GM23338 (cell line): Measurements from ENCODE around the gene VLDLR. TPM values are rescaled to one million over a fixed set of nuclear protein-coding genes. Genes with fewer than 3 reads are reported as not detected.

ENCODE experiments used
- ATAC-seq: fragments of 200-7000 bp; cut with Tn5 transposase; 3 replicates; pipeline ENCODE4 v1.9.1; 2020
- DNase-seq: peaks from one replicate; pipeline ENCODE4 v3.0.0-alpha.2; 2015; ENCODE audit warnings: low spot score
- H2AFZ ChIP-seq: fragments of 200-600 bp; sonication (generic); 2 replicates; pipeline ENCODE4 v1.8.0; 2016; ENCODE audit warnings: antibody characterized with exemption, mild to moderate bottlenecking, moderate library complexity
- H3F3A ChIP-seq: fragments of 200-600 bp; sonication (generic); replicated peaks from 2 replicates; pipeline ENCODE4 v1.8.0; 2017; ENCODE audit warnings: antibody characterized with exemption, mixed run types, low read depth
- H3K27ac ChIP-seq: fragments of 200-600 bp; sonication (generic); 2 replicates; pipeline ENCODE4 v1.6.1; 2016; ENCODE audit warnings: low read depth
- H3K27me3 ChIP-seq: fragments of 200-600 bp; sonication (generic); 2 replicates; pipeline ENCODE4 v1.8.0; 2016; ENCODE audit warnings: mild to moderate bottlenecking, mixed run types, moderate library complexity; ENCODE audit not compliant: insufficient read depth
- H3K36me3 ChIP-seq: fragments of 200-600 bp; sonication (generic); 2 replicates; pipeline ENCODE4 v1.8.0; 2016; ENCODE audit warnings: mild to moderate bottlenecking; ENCODE audit not compliant: insufficient read depth
- H3K4me1 ChIP-seq: fragments of 200-600 bp; sonication (generic); 2 replicates; pipeline ENCODE4 v1.8.0; 2016; ENCODE audit warnings: mild to moderate bottlenecking, moderate library complexity; ENCODE audit not compliant: insufficient read depth
- H3K4me2 ChIP-seq: fragments of 200-600 bp; sonication (generic); 2 replicates; pipeline ENCODE4 v1.7.1; 2017; ENCODE audit warnings: mixed run types
- H3K4me3 ChIP-seq: fragments of 200-600 bp; sonication (generic); 2 replicates; pipeline ENCODE4 v1.6.1; 2016; ENCODE audit warnings: mixed run types
- H3K79me2 ChIP-seq: fragments of 200-600 bp; sonication (generic); replicated peaks from 2 replicates; pipeline ENCODE4 v1.8.0; 2017; ENCODE audit warnings: mild to moderate bottlenecking; ENCODE audit not compliant: insufficient read depth
- H3K9me2 ChIP-seq: fragments of 200-600 bp; sonication (generic); 2 replicates; pipeline ENCODE4 v1.8.0; 2017; ENCODE audit not compliant: insufficient read depth
- H4K20me1 ChIP-seq: fragments of 200-600 bp; sonication (generic); replicated peaks from 2 replicates; pipeline ENCODE4 v1.8.0; 2017; ENCODE audit warnings: mild to moderate bottlenecking; ENCODE audit not compliant: insufficient read depth
- H3K27ac Mint-ChIP-seq: 2 replicates; pipeline ENCODE4 v1.8.0; 2020; ENCODE audit warnings: inconsistent platforms, mild to moderate bottlenecking, moderate library complexity, mixed read lengths
- H3K27me3 Mint-ChIP-seq: 3 replicates; pipeline ENCODE4 v1.8.0; 2022; ENCODE audit warnings: low read depth, mild to moderate bottlenecking, moderate library complexity, mixed read lengths, inconsistent platforms; ENCODE audit not compliant: insufficient read depth, poor library complexity
- H3K36me3 Mint-ChIP-seq: 3 replicates; pipeline ENCODE4 v1.8.0; 2021; ENCODE audit warnings: low read depth, mild to moderate bottlenecking, inconsistent platforms, moderate library complexity, mixed read lengths
- H3K4me1 Mint-ChIP-seq: 3 replicates; pipeline ENCODE4 v1.8.0; 2020; ENCODE audit warnings: mild to moderate bottlenecking, inconsistent platforms, mixed read lengths
- H3K4me3 Mint-ChIP-seq: 3 replicates; pipeline ENCODE4 v1.8.0; 2021; ENCODE audit warnings: moderate library complexity, mild to moderate bottlenecking, inconsistent platforms, mixed read lengths
- H3K9me3 Mint-ChIP-seq: 3 replicates; pipeline ENCODE4 v1.8.0; 2020; ENCODE audit warnings: moderate library complexity, mild to moderate bottlenecking, inconsistent platforms, mixed read lengths
- EZH2phosphoT487 ChIP-seq: fragments of 200-600 bp; sonication (generic); IDR thresholded peaks from one replicate; pipeline ENCODE4 v1.8.1; 2018; ENCODE audit warnings: antibody characterized with exemption; ENCODE audit not compliant: unreplicated experiment
- JUNB ChIP-seq: IDR thresholded peaks from one replicate; pipeline ENCODE4 v1.6.1; 2016; ENCODE audit warnings: antibody characterized with exemption; ENCODE audit not compliant: unreplicated experiment
- NANOG ChIP-seq: IDR thresholded peaks from 2 replicates; pipeline ENCODE4 v1.6.1; 2016; ENCODE audit warnings: antibody characterized with exemption, borderline replicate concordance
- POLR2AphosphoS5 ChIP-seq: IDR thresholded peaks from 2 replicates; pipeline ENCODE4 v1.6.1; 2016; ENCODE audit warnings: antibody characterized with exemption, low read depth
- STAT1 ChIP-seq: IDR thresholded peaks from one replicate; pipeline ENCODE4 v1.6.1; 2016; ENCODE audit warnings: antibody characterized with exemption; ENCODE audit not compliant: unreplicated experiment
- ZNF114 ChIP-seq: fragments of 250-450 bp; sonication (Bioruptor Pico); IDR thresholded peaks from 2 replicates; pipeline ENCODE4 v1.5.0; 2020; ENCODE audit warnings: mild to moderate bottlenecking, moderate library complexity
- polyA plus RNA-seq: library from polyadenylated mRNA; unstranded; fragments of >200 nt; fragmentation: Nextera tagmentation; extraction: Ambion mirVana; gene quantifications from 2 replicates; pipeline ENCODE4 v1.2.1, GENCODE V29; 2016
- total RNA-seq: library from RNA; depleted of rRNA; stranded (reverse); fragments of >200 nt; shearing (Covaris generic); gene quantifications from 2 replicates; pipeline ENCODE4 v1.2.3, GENCODE V29; 2014
- TF ChIP-seq, protein P1 (sequence below): IDR thresholded peaks from 2 replicates; pipeline ENCODE4 v1.6.1; 2016; ENCODE audit warnings: antibody characterized with exemption
- TF ChIP-seq, protein P2 (sequence below): fragments of 250-450 bp; sonication (Bioruptor Pico); IDR thresholded peaks from 2 replicates; pipeline ENCODE4 v1.5.0; 2020; ENCODE audit warnings: mild to moderate bottlenecking, moderate library complexity
- TF ChIP-seq, protein P3 (sequence below), 2 experiments: fragments of 200-600 bp in 1 of 2; sonication (generic) in 1 of 2; conservative IDR thresholded peaks; 2 replicates each; pipeline versions ENCODE4 v1.5.1 to v1.6.1; 2016 to 2017; ENCODE audit warnings: antibody characterized with exemption in 2 of 2, low read depth in 2 of 2, mild to moderate bottlenecking in 2 of 2, moderate library complexity in 1 of 2

Gene VLDLR
- total and polyA plus RNA-seq, 2 experiments from 2014 or later, result 14.9 to 49.8 TPM

DNA sequence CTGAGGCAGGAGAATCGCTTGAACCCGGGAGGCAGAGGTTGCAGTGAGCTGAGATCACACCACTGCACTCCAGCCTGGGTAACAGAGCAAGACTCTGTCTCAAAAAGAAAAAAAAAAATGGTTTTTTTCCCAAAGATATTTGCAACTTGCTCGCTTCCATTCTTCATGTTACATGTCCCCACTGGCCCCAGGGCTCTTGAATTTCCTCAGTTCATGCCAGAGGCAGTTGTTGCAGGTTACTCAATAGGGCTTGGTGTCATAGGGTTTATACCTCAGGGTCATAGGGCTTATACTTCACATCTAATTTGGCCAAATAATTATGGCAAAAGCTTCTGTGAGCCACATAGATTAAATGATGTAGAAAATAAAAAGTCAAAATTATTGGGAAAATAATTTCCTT lies 51.6 kb downstream of the VLDLR start:
- Histone ChIP-seq H3K36me3 (no peaks in the 10 kb centered on the region), H3K27me3 (no peaks in the 10 kb centered on the region), H4K20me1 (no peaks in the 10 kb centered on the region), H3K4me3 (no peak overlapping the region), H3K4me1 (peaks cover 15% of the 10 kb centered on the region), H2AFZ (no peak overlapping the region), H3K79me2 (no peaks in the 10 kb centered on the region), H3F3A (no peaks in the 10 kb centered on the region), H3K9me2 (no peaks in the 10 kb centered on the region), H3K27ac (no peak overlapping the region), H3K4me2 (no peak overlapping the region)
- no peak for TF ChIP-seq STAT1
- TF ChIP-seq, protein P1, sequence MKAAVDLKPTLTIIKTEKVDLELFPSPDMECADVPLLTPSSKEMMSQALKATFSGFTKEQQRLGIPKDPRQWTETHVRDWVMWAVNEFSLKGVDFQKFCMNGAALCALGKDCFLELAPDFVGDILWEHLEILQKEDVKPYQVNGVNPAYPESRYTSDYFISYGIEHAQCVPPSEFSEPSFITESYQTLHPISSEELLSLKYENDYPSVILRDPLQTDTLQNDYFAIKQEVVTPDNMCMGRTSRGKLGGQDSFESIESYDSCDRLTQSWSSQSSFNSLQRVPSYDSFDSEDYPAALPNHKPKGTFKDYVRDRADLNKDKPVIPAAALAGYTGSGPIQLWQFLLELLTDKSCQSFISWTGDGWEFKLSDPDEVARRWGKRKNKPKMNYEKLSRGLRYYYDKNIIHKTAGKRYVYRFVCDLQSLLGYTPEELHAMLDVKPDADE, result no peak
- no peak overlapping the region for H3K4me3 Mint-ChIP-seq
- no peak for DNase-seq
- peaks cover 9% of the 10 kb centered on the region for H3K4me1 Mint-ChIP-seq
- H3K36me3 Mint-ChIP-seq, result no peaks in the 10 kb centered on the region
- ATAC-seq, result no peak
- no peaks in the 10 kb centered on the region for H3K27me3 Mint-ChIP-seq
- H3K27ac Mint-ChIP-seq, result no peak overlapping the region
- no peaks in the 10 kb centered on the region for H3K9me3 Mint-ChIP-seq

DNA sequence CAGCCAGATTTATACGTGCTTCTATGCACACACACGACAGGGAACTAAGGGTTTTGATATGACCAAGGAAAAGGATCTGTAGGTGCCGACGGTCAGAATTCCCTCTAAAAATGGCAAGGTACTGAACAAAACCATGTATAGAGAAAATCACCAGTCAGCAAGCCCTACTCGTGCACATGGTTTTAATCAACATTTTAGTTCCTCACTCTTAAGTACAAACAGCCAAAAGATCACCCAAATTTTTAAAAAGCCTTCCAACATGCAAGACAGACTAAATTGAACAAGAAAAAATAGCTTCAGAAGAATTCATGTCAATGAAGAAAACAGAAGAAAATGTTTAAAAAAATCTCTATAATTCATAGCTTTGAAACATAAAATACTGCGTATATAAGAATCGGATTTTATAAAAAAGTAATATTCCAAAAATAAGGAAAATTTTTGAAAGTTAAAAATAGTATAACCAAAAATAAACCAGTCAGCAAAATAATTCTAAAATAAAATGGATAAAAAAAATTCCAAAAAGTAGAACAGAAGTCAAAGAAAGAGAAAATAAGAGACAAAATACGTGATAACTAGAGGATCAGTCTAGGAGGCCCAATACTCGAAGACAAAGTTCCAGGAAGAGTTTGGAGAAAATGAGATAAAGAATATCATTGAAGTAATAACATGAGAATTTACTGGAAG lies 52.7 kb downstream of the VLDLR start:
- Histone ChIP-seq H3K27me3 (no peaks in the 10 kb centered on the region), H3K79me2 (no peaks in the 10 kb centered on the region), H3K4me1 (peaks cover 21% of the 10 kb centered on the region), H3K4me2 (no peak overlapping the region), H2AFZ (no peak overlapping the region), H3K27ac (no peak overlapping the region), H3K4me3 (no peak overlapping the region), H3F3A (no peaks in the 10 kb centered on the region), H3K36me3 (no peaks in the 10 kb centered on the region), H3K9me2 (no peaks in the 10 kb centered on the region), H4K20me1 (no peaks in the 10 kb centered on the region)
- Mint-ChIP-seq H3K4me3 (no peak overlapping the region), H3K9me3 (no peaks in the 10 kb centered on the region), H3K36me3 (no peaks in the 10 kb centered on the region), H3K27me3 (no peaks in the 10 kb centered on the region), H3K27ac (no peak overlapping the region), H3K4me1 (peaks cover 16% of the 10 kb centered on the region)
- ATAC-seq, result no peak
- DNase-seq, result no peak
- TF ChIP-seq EZH2phosphoT487 (no peak), POLR2AphosphoS5 (no peak), ZNF114 (CRISPR knock-in tag) (no peak), NANOG (no peak), STAT1 (no peak), JUNB (no peak)
- TF ChIP-seq, protein P1, result no peak
- TF ChIP-seq, protein P2, sequence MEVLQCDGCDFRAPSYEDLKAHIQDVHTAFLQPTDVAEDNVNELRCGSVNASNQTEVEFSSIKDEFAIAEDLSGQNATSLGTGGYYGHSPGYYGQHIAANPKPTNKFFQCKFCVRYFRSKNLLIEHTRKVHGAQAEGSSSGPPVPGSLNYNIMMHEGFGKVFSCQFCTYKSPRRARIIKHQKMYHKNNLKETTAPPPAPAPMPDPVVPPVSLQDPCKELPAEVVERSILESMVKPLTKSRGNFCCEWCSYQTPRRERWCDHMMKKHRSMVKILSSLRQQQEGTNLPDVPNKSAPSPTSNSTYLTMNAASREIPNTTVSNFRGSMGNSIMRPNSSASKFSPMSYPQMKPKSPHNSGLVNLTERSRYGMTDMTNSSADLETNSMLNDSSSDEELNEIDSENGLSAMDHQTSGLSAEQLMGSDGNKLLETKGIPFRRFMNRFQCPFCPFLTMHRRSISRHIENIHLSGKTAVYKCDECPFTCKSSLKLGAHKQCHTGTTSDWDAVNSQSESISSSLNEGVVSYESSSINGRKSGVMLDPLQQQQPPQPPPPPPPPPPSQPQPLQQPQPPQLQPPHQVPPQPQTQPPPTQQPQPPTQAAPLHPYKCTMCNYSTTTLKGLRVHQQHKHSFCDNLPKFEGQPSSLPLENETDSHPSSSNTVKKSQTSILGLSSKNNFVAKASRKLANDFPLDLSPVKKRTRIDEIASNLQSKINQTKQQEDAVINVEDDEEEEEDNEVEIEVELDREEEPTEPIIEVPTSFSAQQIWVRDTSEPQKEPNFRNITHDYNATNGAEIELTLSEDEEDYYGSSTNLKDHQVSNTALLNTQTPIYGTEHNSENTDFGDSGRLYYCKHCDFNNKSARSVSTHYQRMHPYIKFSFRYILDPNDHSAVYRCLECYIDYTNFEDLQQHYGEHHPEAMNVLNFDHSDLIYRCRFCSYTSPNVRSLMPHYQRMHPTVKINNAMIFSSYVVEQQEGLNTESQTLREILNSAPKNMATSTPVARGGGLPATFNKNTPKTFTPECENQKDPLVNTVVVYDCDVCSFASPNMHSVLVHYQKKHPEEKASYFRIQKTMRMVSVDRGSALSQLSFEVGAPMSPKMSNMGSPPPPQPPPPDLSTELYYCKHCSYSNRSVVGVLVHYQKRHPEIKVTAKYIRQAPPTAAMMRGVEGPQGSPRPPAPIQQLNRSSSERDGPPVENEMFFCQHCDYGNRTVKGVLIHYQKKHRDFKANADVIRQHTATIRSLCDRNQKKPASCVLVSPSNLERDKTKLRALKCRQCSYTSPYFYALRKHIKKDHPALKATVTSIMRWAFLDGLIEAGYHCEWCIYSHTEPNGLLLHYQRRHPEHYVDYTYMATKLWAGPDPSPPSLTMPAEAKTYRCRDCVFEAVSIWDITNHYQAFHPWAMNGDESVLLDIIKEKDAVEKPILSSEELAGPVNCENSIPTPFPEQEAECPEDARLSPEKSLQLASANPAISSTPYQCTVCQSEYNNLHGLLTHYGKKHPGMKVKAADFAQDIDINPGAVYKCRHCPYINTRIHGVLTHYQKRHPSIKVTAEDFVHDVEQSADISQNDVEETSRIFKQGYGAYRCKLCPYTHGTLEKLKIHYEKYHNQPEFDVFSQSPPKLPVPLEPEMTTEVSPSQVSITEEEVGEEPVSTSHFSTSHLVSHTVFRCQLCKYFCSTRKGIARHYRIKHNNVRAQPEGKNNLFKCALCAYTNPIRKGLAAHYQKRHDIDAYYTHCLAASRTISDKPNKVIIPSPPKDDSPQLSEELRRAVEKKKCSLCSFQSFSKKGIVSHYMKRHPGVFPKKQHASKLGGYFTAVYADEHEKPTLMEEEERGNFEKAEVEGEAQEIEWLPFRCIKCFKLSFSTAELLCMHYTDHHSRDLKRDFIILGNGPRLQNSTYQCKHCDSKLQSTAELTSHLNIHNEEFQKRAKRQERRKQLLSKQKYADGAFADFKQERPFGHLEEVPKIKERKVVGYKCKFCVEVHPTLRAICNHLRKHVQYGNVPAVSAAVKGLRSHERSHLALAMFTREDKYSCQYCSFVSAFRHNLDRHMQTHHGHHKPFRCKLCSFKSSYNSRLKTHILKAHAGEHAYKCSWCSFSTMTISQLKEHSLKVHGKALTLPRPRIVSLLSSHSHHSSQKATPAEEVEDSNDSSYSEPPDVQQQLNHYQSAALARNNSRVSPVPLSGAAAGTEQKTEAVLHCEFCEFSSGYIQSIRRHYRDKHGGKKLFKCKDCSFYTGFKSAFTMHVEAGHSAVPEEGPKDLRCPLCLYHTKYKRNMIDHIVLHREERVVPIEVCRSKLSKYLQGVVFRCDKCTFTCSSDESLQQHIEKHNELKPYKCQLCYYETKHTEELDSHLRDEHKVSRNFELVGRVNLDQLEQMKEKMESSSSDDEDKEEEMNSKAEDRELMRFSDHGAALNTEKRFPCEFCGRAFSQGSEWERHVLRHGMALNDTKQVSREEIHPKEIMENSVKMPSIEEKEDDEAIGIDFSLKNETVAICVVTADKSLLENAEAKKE (CRISPR knock-in tag), result no peak
- TF ChIP-seq, protein P3, sequence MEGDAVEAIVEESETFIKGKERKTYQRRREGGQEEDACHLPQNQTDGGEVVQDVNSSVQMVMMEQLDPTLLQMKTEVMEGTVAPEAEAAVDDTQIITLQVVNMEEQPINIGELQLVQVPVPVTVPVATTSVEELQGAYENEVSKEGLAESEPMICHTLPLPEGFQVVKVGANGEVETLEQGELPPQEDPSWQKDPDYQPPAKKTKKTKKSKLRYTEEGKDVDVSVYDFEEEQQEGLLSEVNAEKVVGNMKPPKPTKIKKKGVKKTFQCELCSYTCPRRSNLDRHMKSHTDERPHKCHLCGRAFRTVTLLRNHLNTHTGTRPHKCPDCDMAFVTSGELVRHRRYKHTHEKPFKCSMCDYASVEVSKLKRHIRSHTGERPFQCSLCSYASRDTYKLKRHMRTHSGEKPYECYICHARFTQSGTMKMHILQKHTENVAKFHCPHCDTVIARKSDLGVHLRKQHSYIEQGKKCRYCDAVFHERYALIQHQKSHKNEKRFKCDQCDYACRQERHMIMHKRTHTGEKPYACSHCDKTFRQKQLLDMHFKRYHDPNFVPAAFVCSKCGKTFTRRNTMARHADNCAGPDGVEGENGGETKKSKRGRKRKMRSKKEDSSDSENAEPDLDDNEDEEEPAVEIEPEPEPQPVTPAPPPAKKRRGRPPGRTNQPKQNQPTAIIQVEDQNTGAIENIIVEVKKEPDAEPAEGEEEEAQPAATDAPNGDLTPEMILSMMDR (conservative IDR thresholded peaks at IDR 0.05; ENCODE audit: low read depth in 2 of 2), result no peak
